Measurements from ENCODE around the gene FLRT2.

DNA sequence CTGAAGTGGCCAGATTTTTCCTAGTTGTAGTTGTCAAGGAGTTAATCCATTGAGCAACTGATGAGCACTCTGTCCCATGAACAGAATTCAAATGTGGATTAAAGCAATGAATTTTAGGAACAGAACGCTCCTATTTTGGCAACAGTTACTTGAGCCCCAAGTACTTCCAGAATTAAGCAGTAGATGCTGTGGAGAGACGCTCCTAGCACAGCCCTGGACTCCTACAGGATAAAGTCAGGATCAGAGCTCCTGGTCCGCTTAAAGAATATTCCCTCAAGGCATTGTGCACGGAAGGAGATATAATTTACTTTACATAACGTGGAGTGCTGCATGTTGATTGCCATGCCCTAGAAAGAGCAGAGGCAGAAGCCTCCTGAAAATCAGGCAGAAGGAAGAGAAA, 53.4 kb downstream of the FLRT2 start:
- TF ChIP-seq, protein P1, sequence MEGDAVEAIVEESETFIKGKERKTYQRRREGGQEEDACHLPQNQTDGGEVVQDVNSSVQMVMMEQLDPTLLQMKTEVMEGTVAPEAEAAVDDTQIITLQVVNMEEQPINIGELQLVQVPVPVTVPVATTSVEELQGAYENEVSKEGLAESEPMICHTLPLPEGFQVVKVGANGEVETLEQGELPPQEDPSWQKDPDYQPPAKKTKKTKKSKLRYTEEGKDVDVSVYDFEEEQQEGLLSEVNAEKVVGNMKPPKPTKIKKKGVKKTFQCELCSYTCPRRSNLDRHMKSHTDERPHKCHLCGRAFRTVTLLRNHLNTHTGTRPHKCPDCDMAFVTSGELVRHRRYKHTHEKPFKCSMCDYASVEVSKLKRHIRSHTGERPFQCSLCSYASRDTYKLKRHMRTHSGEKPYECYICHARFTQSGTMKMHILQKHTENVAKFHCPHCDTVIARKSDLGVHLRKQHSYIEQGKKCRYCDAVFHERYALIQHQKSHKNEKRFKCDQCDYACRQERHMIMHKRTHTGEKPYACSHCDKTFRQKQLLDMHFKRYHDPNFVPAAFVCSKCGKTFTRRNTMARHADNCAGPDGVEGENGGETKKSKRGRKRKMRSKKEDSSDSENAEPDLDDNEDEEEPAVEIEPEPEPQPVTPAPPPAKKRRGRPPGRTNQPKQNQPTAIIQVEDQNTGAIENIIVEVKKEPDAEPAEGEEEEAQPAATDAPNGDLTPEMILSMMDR (conservative IDR thresholded peaks at IDR 0.05; ENCODE audit: low read depth, low read length): no peak
- no peak for TF ChIP-seq EZH2 (IDR thresholded peaks at IDR 0.05; ENCODE audit: low read length, unreplicated experiment)

Data from PC-3 (cell line).